HFFc6 (cell line): Measurements from ENCODE around the gene TSEN34. TPM values are rescaled to one million over a fixed set of nuclear protein-coding genes. Genes with fewer than 3 reads are reported as not detected.

Source experiments
- total RNA-seq, 6 experiments: library from RNA; stranded (reverse); fragmentation: NEBNext Ultra II Directional; extraction: Animal tissue kit (Norgen Biotek cat#: 25700); gene quantifications; 2 replicates in 1 of 6; 3 replicates in 5 of 6; pipeline ENCODE4 v1.2.3, GENCODE V29; 2021

TSEN34 gene
- total RNA-seq, 6 experiments from 2014 or later, result 51.2 to 58.8 (median 54.4) TPM

Other genes with a start within 250 kb of the TSEN34 start
- gene CACNG8, start 228.4 kb upstream of the TSEN34 start, total RNA-seq, result under 1 TPM; 0.09 to 0.48 (median 0.26) TPM
- not detected for gene CACNG6, start 199.7 kb upstream of the TSEN34 start, total RNA-seq
- gene VSTM1, start 127.4 kb upstream of the TSEN34 start, total RNA-seq, result 1 to 10 TPM in 4 of 6 experiments, not detected in 2; 1.5 to 2.0 (median 1.8) TPM
- gene TARM1, start 109.9 kb upstream of the TSEN34 start, total RNA-seq, result not detected
- gene OSCAR, start 90.5 kb upstream of the TSEN34 start, total RNA-seq, result 1 to 10 TPM in 4 of 6 experiments, under 1 TPM in 2; 0.45 to 3.2 (median 2.4) TPM
- 100 to 1,000 TPM; 114 to 173 (median 144) TPM for gene NDUFA3, start 88.5 kb upstream of the TSEN34 start, total RNA-seq
- 10 to 100 TPM in 5 of 6 experiments, 1 to 10 TPM in 1; 9.3 to 15.4 (median 14.5) TPM for gene TFPT, start 75.7 kb upstream of the TSEN34 start, total RNA-seq
- gene PRPF31, start 75.6 kb upstream of the TSEN34 start, total RNA-seq, result 10 to 100 TPM; 66.1 to 92.5 (median 83.6) TPM
- 10 to 100 TPM; 46.4 to 65.5 (median 59.6) TPM for gene CNOT3, start 53.5 kb upstream of the TSEN34 start, total RNA-seq
- 1 to 10 TPM; 3.7 to 7.6 (median 6.2) TPM for gene LENG1, start 31.6 kb upstream of the TSEN34 start, total RNA-seq
- gene TMC4, start 18.1 kb upstream of the TSEN34 start, total RNA-seq, result under 1 TPM; 0.43 to 0.70 (median 0.55) TPM
- 100 to 1,000 TPM; 263 to 354 (median 313) TPM for gene MBOAT7, start 1.7 kb upstream of the TSEN34 start, total RNA-seq
- gene RPS9, start 9.6 kb downstream of the TSEN34 start, total RNA-seq, result 1,000 to 10,000 TPM; 1,015 to 1,196 (median 1,082) TPM
- gene LILRB3, start 31.7 kb downstream of the TSEN34 start, total RNA-seq, result not detected
- not detected for gene LILRA6, start 51.5 kb downstream of the TSEN34 start, total RNA-seq
- not detected for gene LILRB5, start 66.0 kb downstream of the TSEN34 start, total RNA-seq
- gene LILRB2, start 89.8 kb downstream of the TSEN34 start, total RNA-seq, result not detected
- not detected for gene LILRA5, start 121.9 kb downstream of the TSEN34 start, total RNA-seq
- gene LILRA4, start 147.9 kb downstream of the TSEN34 start, total RNA-seq, result not detected
- not detected for gene LAIR1, start 173.6 kb downstream of the TSEN34 start, total RNA-seq
- gene TTYH1, start 224.2 kb downstream of the TSEN34 start, total RNA-seq, result under 1 TPM in 1 of 6 experiments, not detected in 5; 0.45 TPM